IMR-90 (cell line): ENCODE measurements around the gene RASGRP3. TPM values are rescaled to one million over a fixed set of nuclear protein-coding genes. Genes with fewer than 3 reads are reported as not detected.

Experiments used
- ATAC-seq: fragments of 200-7000 bp; cut with Tn5 transposase; 2 replicates; pipeline ENCODE4 v1.9.1; 2020; ENCODE audit warnings: low read depth, mild to moderate bottlenecking, moderate library complexity
- BruUV-seq: library from RNA; stranded (reverse); fragments of 400-500 nt; replicated peaks from 2 replicates; lab custom pipeline; 2021; lab: Mats Ljungman, UMichigan
- CTCF ChIA-PET: fragments of 300-600 bp; formaldehyde crosslinking; extraction: SDS; loops from one replicate; lab custom pipeline; 2021; ENCODE audit warnings: antibody characterized with exemption; lab: Yijun Ruan, JAX
- POLR2A ChIA-PET: fragments of 300-600 bp; sonication (Branson Sonifier 250); formaldehyde crosslinking; loops from one replicate; lab custom pipeline; 2022; ENCODE audit warnings: antibody characterized with exemption; ENCODE audit not compliant: unreplicated experiment; lab: Charles Lee
- DNase-seq: peaks from one replicate; pipeline ENCODE4 v3.0.0; 2013
- H2AFZ ChIP-seq: replicated peaks from 2 replicates; pipeline ENCODE3; 2013; ENCODE audit warnings: low read length, mild to moderate bottlenecking; ENCODE audit not compliant: poor library complexity
- H2AK5ac ChIP-seq: 2 replicates; pipeline ENCODE4 v1.6.1; 2013; ENCODE audit warnings: low read depth, low read length, inconsistent platforms
- H2AK9ac ChIP-seq: replicated peaks from 2 replicates; pipeline ENCODE3; 2013; ENCODE audit warnings: mild to moderate bottlenecking, low read depth, low read length, moderate library complexity; ENCODE audit not compliant: poor library complexity
- H2BK120ac ChIP-seq: 2 replicates; pipeline ENCODE4 v1.6.1; 2013; ENCODE audit warnings: low read depth, low read length, inconsistent platforms
- H2BK15ac ChIP-seq: 3 replicates; pipeline ENCODE4 v1.6.1; 2013; ENCODE audit warnings: low read depth, low read length, inconsistent platforms
- H2BK20ac ChIP-seq: 2 replicates; pipeline ENCODE4 v1.6.1; 2013; ENCODE audit warnings: low read depth, mild to moderate bottlenecking, inconsistent platforms, low read length, moderate library complexity
- H2BK5ac ChIP-seq: 2 replicates; pipeline ENCODE4 v1.6.1; 2013; ENCODE audit warnings: mild to moderate bottlenecking, low read depth, low read length, inconsistent platforms; ENCODE audit not compliant: poor library complexity, severe bottlenecking
- H3K14ac ChIP-seq: replicated peaks from 2 replicates; pipeline ENCODE4 v1.6.1; 2013; ENCODE audit warnings: low read depth, low read length, inconsistent platforms
- H3K18ac ChIP-seq: 2 replicates; pipeline ENCODE4 v1.6.1; 2013; ENCODE audit warnings: low read depth, low read length, control low read depth
- H3K23ac ChIP-seq: 2 replicates; pipeline ENCODE4 v1.6.1; 2013; ENCODE audit warnings: low read depth, low read length, inconsistent platforms
- H3K27ac ChIP-seq: 2 replicates; pipeline ENCODE4 v1.5.1; 2013; ENCODE audit warnings: mild to moderate bottlenecking, control low read depth, low read length; ENCODE audit not compliant: insufficient read depth
- H3K27me3 ChIP-seq: 2 replicates; pipeline ENCODE4 v1.6.1; 2013; ENCODE audit warnings: low read length; ENCODE audit not compliant: control insufficient read depth, insufficient read depth
- H3K36me3 ChIP-seq: 2 replicates; pipeline ENCODE4 v1.6.1; 2013; ENCODE audit warnings: low read length, mixed read lengths; ENCODE audit not compliant: control insufficient read depth, insufficient read depth
- H3K4ac ChIP-seq: 2 replicates; pipeline ENCODE4 v1.6.1; 2013; ENCODE audit warnings: low read depth, low read length, inconsistent platforms
- H3K4me1 ChIP-seq: 2 replicates; pipeline ENCODE4 v1.6.1; 2013; ENCODE audit warnings: low read length, mixed read lengths; ENCODE audit not compliant: control insufficient read depth, insufficient read depth
- H3K4me2 ChIP-seq: 2 replicates; pipeline ENCODE4 v1.6.1; 2013; ENCODE audit warnings: low read depth, mild to moderate bottlenecking, control low read depth, low read length, moderate library complexity
- H3K4me3 ChIP-seq: 2 replicates; pipeline ENCODE4 v1.5.1; 2013; ENCODE audit warnings: low read depth, mild to moderate bottlenecking, control low read depth, low read length, moderate library complexity; ENCODE audit not compliant: insufficient read depth
- H3K56ac ChIP-seq: 2 replicates; pipeline ENCODE4 v1.6.1; 2013; ENCODE audit warnings: low read length, inconsistent platforms; ENCODE audit not compliant: insufficient read depth; ENCODE audit errors: extremely low read depth
- H3K79me1 ChIP-seq, 2 experiments: 2 replicates each; pipeline ENCODE4 v1.6.1; 2013; ENCODE audit warnings: low read length in 2 of 2, inconsistent platforms in 1 of 2, low read depth in 1 of 2
- H3K9ac ChIP-seq: 2 replicates; pipeline ENCODE4 v1.6.1; 2013; ENCODE audit warnings: low read depth, low read length, control low read depth
- H3K9me1 ChIP-seq: 2 replicates; pipeline ENCODE4 v1.6.1; 2013; ENCODE audit warnings: low read length, inconsistent platforms; ENCODE audit not compliant: insufficient read depth
- H3K9me3 ChIP-seq: 2 replicates; pipeline ENCODE4 v1.6.1; 2013; ENCODE audit warnings: low read length; ENCODE audit not compliant: control insufficient read depth, insufficient read depth
- H4K20me1 ChIP-seq: 2 replicates; pipeline ENCODE4 v1.6.1; 2013; ENCODE audit warnings: low read length, inconsistent platforms; ENCODE audit not compliant: insufficient read depth
- H4K5ac ChIP-seq: 2 replicates; pipeline ENCODE4 v1.6.1; 2013; ENCODE audit warnings: mild to moderate bottlenecking, low read depth, low read length, control low read depth
- H4K8ac ChIP-seq, 2 experiments: 2 replicates each; pipeline ENCODE4 v1.6.1; 2013; ENCODE audit warnings: low read depth in 2 of 2, low read length in 2 of 2, control low read depth in 1 of 2, inconsistent platforms in 1 of 2
- H4K91ac ChIP-seq: 2 replicates; pipeline ENCODE4 v1.6.1; 2013; ENCODE audit warnings: low read depth, low read length, inconsistent platforms; ENCODE audit not compliant: insufficient read depth
- BHLHE40 ChIP-seq: fragments of 150-350 bp; IDR thresholded peaks from 2 replicates; pipeline ENCODE4 v1.6.1; 2016; ENCODE audit warnings: mild to moderate bottlenecking, low read depth, low read length
- CHD1 ChIP-seq: IDR thresholded peaks from 2 replicates; pipeline ENCODE4 v1.6.1; 2012; ENCODE audit warnings: low read depth, low read length, improper control_type of control experiment
- CTCF ChIP-seq: conservative IDR thresholded peaks from 2 replicates; pipeline ENCODE4 v1.5.1; 2012; ENCODE audit warnings: mild to moderate bottlenecking, low read depth, low read length, improper control_type of control experiment
- ELK1 ChIP-seq: fragments of 150-350 bp; IDR thresholded peaks from 2 replicates; pipeline ENCODE4 v1.6.1; 2016; ENCODE audit warnings: low read depth, mild to moderate bottlenecking, low read length, moderate library complexity, borderline replicate concordance
- FOS ChIP-seq: fragments of 150-350 bp; IDR thresholded peaks from 2 replicates; pipeline ENCODE4 v1.6.1; 2016; ENCODE audit warnings: low read depth, low read length
- MAFK ChIP-seq: IDR thresholded peaks from 2 replicates; pipeline ENCODE4 v1.6.1; 2012; ENCODE audit warnings: low read depth, low read length, improper control_type of control experiment
- MXI1 ChIP-seq: IDR thresholded peaks from 2 replicates; pipeline ENCODE4 v1.6.1; 2012; ENCODE audit warnings: low read depth, mild to moderate bottlenecking, low read length, moderate library complexity, borderline replicate concordance
- NFE2L2 ChIP-seq: fragments of 150-350 bp; IDR thresholded peaks from 2 replicates; pipeline ENCODE4 v1.6.1; 2016; ENCODE audit warnings: low read depth, mild to moderate bottlenecking, low read length
- RAD21 ChIP-seq: IDR thresholded peaks from 2 replicates; pipeline ENCODE4 v1.6.1; 2012; ENCODE audit warnings: low read length, improper control_type of control experiment
- RCOR1 ChIP-seq: IDR thresholded peaks from 2 replicates; pipeline ENCODE4 v1.6.1; 2012; ENCODE audit warnings: mild to moderate bottlenecking, low read length, improper control_type of control experiment; ENCODE audit not compliant: insufficient replicate concordance
- RFX5 ChIP-seq: IDR thresholded peaks from 2 replicates; pipeline ENCODE4 v1.8.0; 2012; ENCODE audit warnings: low read depth, mild to moderate bottlenecking, low read length, moderate library complexity
- SMC3 ChIP-seq: fragments of 150-350 bp; IDR thresholded peaks from 2 replicates; pipeline ENCODE4 v1.6.1; 2016; ENCODE audit warnings: low read depth, mild to moderate bottlenecking, antibody characterized with exemption, low read length, moderate library complexity
- WGBS, 2 experiments: methylation state at CpG; one replicate each; pipeline versions ENCODE4 v1.1.5 to v1.1.7; 2013; ENCODE audit warnings: missing lambda C conversion rate in 2 of 2; ENCODE audit not compliant: insufficient read length in 1 of 2; ENCODE audit errors: extremely low coverage in 2 of 2; 5-methylcytosine and 5-hydroxymethylcytosine counted together
- dilution Hi-C: fragments of 300-500 bp; cut with HindIII; formaldehyde crosslinking; loops from one replicate; pipeline ENCODE4 v1.14.3; 2018; ENCODE audit warnings: low sequenced_read_pairs; ENCODE audit not compliant: unreplicated experiment
- in situ Hi-C: fragments of 300-500 bp; cut with MboI; formaldehyde crosslinking; loops from 3 replicates; pipeline ENCODE4 v1.14.3; 2019; ENCODE audit warnings: low sequenced_read_pairs, inconsistent platforms, mixed read lengths
- intact Hi-C: fragments of 100-400 bp; cut with micrococcal nuclease; formaldehyde crosslinking; loops from 2 replicates; pipeline ENCODE4 v1.10.0; 2022
- polyA plus RNA-seq, 3 experiments: library from polyadenylated mRNA; depleted of rRNA; stranded (reverse); fragments of >200 nt; gene quantifications; 2 replicates each; pipeline ENCODE4 v1.2.3, GENCODE V29; 2012; ENCODE audit warnings: low replicate concordance in 1 of 3
- total RNA-seq: library from RNA; depleted of rRNA; stranded (reverse); fragments of >200 nt; gene quantifications from 2 replicates; pipeline ENCODE4 v1.2.3, GENCODE V29; 2012

Gene RASGRP3
- total and polyA plus RNA-seq, 2 of the 4 experiments (the other 2 are of a cell fraction): 1.7 to 3.0 TPM

DNA sequence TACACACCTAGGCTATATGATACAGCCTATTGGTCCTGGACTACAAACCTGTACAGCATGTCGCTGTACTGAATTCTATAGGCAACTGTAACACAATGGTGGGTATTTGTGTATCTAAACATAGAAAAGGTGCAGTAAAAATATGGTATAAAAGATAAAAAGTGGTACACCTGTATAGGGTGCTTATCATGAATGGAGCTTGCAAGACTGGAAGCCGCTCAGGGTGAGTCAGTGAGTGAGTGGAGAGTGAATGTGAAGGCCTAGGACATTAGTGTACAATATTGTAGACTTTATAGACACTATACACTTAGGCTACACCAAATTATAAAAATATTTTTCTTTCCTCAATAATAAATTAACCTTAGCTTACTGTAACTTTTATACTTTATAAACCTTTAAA lies 41.8 kb downstream of the RASGRP3 start:
- H3K4ac ChIP-seq: no peak overlapping the region
- POLR2A ChIA-PET: no interaction called here
- BruUV-seq: no TSS peak
- H3K9ac ChIP-seq: no peak overlapping the region
- in situ Hi-C loops (no loop called here), dilution Hi-C loops (no loop called here), intact Hi-C loops (no loop called here)
- WGBS, 2 experiments: no CpG with 5 or more reads among the region's 2 CpGs
- H3K23ac ChIP-seq: no peak overlapping the region
- H4K5ac ChIP-seq: no peak overlapping the region
- no peak overlapping the region for H3K27ac ChIP-seq
- H2BK5ac ChIP-seq: no peak overlapping the region
- peaks cover 2% of the 10 kb centered on the region; the same call in 1 of the 2 replicates for H3K4me1 ChIP-seq
- no peak overlapping the region for H2BK15ac ChIP-seq
- H4K8ac ChIP-seq: no peak overlapping the region
- H3K79me1 ChIP-seq: no peaks in the 10 kb centered on the region
- no peak overlapping the region for H3K14ac ChIP-seq
- H3K27me3 ChIP-seq: no peaks in the 10 kb centered on the region
- no peaks in the 10 kb centered on the region for H3K9me3 ChIP-seq
- no peak overlapping the region for H2BK120ac ChIP-seq
- H3K18ac ChIP-seq: no peak overlapping the region
- H3K56ac ChIP-seq: no peak overlapping the region
- no peak overlapping the region for H3K4me3 ChIP-seq
- H3K4me2 ChIP-seq: no peak overlapping the region
- TF ChIP-seq ELK1 (no peak), CHD1 (no peak), MXI1 (no peak), BHLHE40 (no peak), FOS (no peak), RCOR1 (no peak), SMC3 (no peak), RFX5 (no peak), MAFK (no peak), RAD21 (no peak), CTCF (no peak), NFE2L2 (no peak)
- no peak overlapping the region for H2BK20ac ChIP-seq
- H2AK5ac ChIP-seq: no peak overlapping the region
- CTCF ChIA-PET: no interaction called here
- H3K9me1 ChIP-seq: no peaks in the 10 kb centered on the region
- DNase-seq (no peak), ATAC-seq (no peak)
- H4K91ac ChIP-seq: no peak overlapping the region
- no peak overlapping the region for H2AFZ ChIP-seq
- no peaks in the 10 kb centered on the region for H4K20me1 ChIP-seq
- no peaks in the 10 kb centered on the region for H3K36me3 ChIP-seq
- H2AK9ac ChIP-seq: no peak overlapping the region
